ENCODE measurements around the gene APLF.

GRCh38 chr2:68537011-68537410 is 69.6 kb downstream of the APLF start:
- TF ChIP-seq GABPA (IDR thresholded peaks at IDR 0.05; ENCODE audit: low read depth) (no peak), POLR2AphosphoS5 (IDR thresholded peaks at IDR 0.05; ENCODE audit: low read depth, low read length) (no peak), MXI1 (IDR thresholded peaks at IDR 0.05; ENCODE audit: low read depth, low read length) (no peak), YY1 (IDR thresholded peaks at IDR 0.05; ENCODE audit: low read depth) (no peak), CTCF (IDR thresholded peaks at IDR 0.05) (no peak), JUND (IDR thresholded peaks at IDR 0.05) (no peak), REST (IDR thresholded peaks at IDR 0.05; ENCODE audit: low read depth, low read length) (no peak), RAD21 (IDR thresholded peaks at IDR 0.05; ENCODE audit: low read length) (no peak), ZBTB33 (IDR thresholded peaks at IDR 0.05; ENCODE audit: borderline replicate concordance, low read depth) (no peak), FOXJ3 (CRISPR knock-in tag; IDR thresholded peaks at IDR 0.05) (no peak), EZH2phosphoT487 (IDR thresholded peaks at IDR 0.05; ENCODE audit: borderline replicate concordance, low read depth) (no peak), RXRA (IDR thresholded peaks at IDR 0.05; ENCODE audit: borderline replicate concordance, low read depth) (no peak), MAX (IDR thresholded peaks at IDR 0.05; ENCODE audit: low read depth) (no peak), TAF1 (IDR thresholded peaks at IDR 0.05; ENCODE audit: borderline replicate concordance, low read depth, low read length) (no peak)

All from SK-N-SH (cell line).